Keratinocyte (primary cell): ENCODE measurements around the gene ZBTB20. TPM values are rescaled to one million over a fixed set of nuclear protein-coding genes. Genes with fewer than 3 reads are reported as not detected.

Source experiments
- DNase-seq: peaks from one replicate; pipeline ENCODE4 v3.0.0-alpha.2; 2011; ENCODE audit warnings: low read depth, missing footprints, low spot score
- FAIRE-seq: peaks from 2 replicates; lab custom pipeline; 2011; peaks lifted over from hg19 to GRCh38; lab: Jason Lieb, UNC
- H2AFZ ChIP-seq: 2 replicates; pipeline ENCODE4 v1.6.0; 2012; ENCODE audit warnings: low read length, control low read depth, inconsistent platforms; ENCODE audit not compliant: control insufficient read depth
- H3K27ac ChIP-seq: 2 replicates; pipeline ENCODE4 v1.5.1; 2011; ENCODE audit warnings: low read length; ENCODE audit not compliant: control insufficient read depth, insufficient read depth
- H3K27me3 ChIP-seq: 3 replicates; pipeline ENCODE4 v1.6.0; 2011; ENCODE audit warnings: low read length; ENCODE audit not compliant: control insufficient read depth, insufficient read depth; ENCODE audit errors: extremely low read depth
- H3K36me3 ChIP-seq, 2 experiments: 2 replicates in 1 of 2; 3 replicates in 1 of 2; pipeline ENCODE4 v1.5.1; 2011; ENCODE audit warnings: low read length in 2 of 2, mild to moderate bottlenecking in 1 of 2; ENCODE audit not compliant: control insufficient read depth in 2 of 2, insufficient read depth in 2 of 2; ENCODE audit errors: extremely low read depth in 1 of 2
- H3K4me1 ChIP-seq: 3 replicates; pipeline ENCODE4 v1.5.1; 2011; ENCODE audit warnings: low read length; ENCODE audit not compliant: control insufficient read depth, insufficient read depth; ENCODE audit errors: extremely low read depth
- H3K4me2 ChIP-seq: 3 replicates; pipeline ENCODE4 v1.6.0; 2011; ENCODE audit warnings: low read depth, low read length; ENCODE audit not compliant: control insufficient read depth, insufficient read depth; ENCODE audit errors: extremely low read depth
- H3K4me3 ChIP-seq, 3 experiments: fragments of 200-600 bp in 1 of 3; sonication (generic) in 1 of 3; 2 replicates in 2 of 3; 3 replicates in 1 of 3; pipeline ENCODE4 v1.5.1; 2011 to 2016; ENCODE audit warnings: low read length in 3 of 3, mild to moderate bottlenecking in 3 of 3, control low read depth in 2 of 3, inconsistent platforms in 1 of 3, low read depth in 1 of 3, mixed read lengths in 1 of 3, mixed run types in 1 of 3, moderate library complexity in 1 of 3; ENCODE audit not compliant: control insufficient read depth in 2 of 3, insufficient read depth in 2 of 3; ENCODE audit errors: extremely low read depth in 1 of 3
- H3K79me2 ChIP-seq: 2 replicates; pipeline ENCODE4 v1.6.0; 2012; ENCODE audit warnings: low read length; ENCODE audit not compliant: control insufficient read depth, insufficient read depth
- H3K9ac ChIP-seq: 3 replicates; pipeline ENCODE4 v1.6.0; 2011; ENCODE audit warnings: low read length; ENCODE audit not compliant: control insufficient read depth, insufficient read depth; ENCODE audit errors: extremely low read depth
- H3K9me1 ChIP-seq: 3 replicates; pipeline ENCODE4 v1.6.0; 2011; ENCODE audit warnings: low read length; ENCODE audit not compliant: control insufficient read depth, insufficient read depth; ENCODE audit errors: extremely low read depth
- H3K9me3 ChIP-seq: 2 replicates; pipeline ENCODE4 v1.5.1; 2012; ENCODE audit warnings: low read depth, low read length; ENCODE audit not compliant: control insufficient read depth
- H4K20me1 ChIP-seq: 3 replicates; pipeline ENCODE4 v1.6.0; 2011; ENCODE audit warnings: low read length; ENCODE audit not compliant: control insufficient read depth, insufficient read depth; ENCODE audit errors: extremely low read depth
- CTCF ChIP-seq, 3 experiments: IDR thresholded peaks in 1 of 3; conservative IDR thresholded peaks in 1 of 3; optimal IDR thresholded peaks in 1 of 3; 2 replicates in 2 of 3; 3 replicates in 1 of 3; pipeline versions ENCODE3 to v1.5.1; 2011; ENCODE audit warnings: low read length in 3 of 3, mild to moderate bottlenecking in 3 of 3, moderate library complexity in 2 of 3, control low read depth in 1 of 3, inconsistent platforms in 1 of 3; ENCODE audit not compliant: insufficient read depth in 2 of 3; ENCODE audit errors: extremely low read depth in 1 of 3
- EZH2 ChIP-seq: IDR thresholded peaks from one replicate; pipeline ENCODE4 v1.6.1; 2012; ENCODE audit warnings: inconsistent platforms, mild to moderate bottlenecking, low read length, moderate library complexity
- dilution Hi-C: fragments of 300-500 bp; cut with MboI; formaldehyde crosslinking; loops from one replicate; pipeline ENCODE4 v1.7.0; 2020; ENCODE audit warnings: low sequenced_read_pairs; ENCODE audit not compliant: extremely low pct_ligation_motif_present
- polyA plus RNA-seq, 5 experiments: library from polyadenylated mRNA; depleted of rRNA in 3 of 5; stranded (reverse) in 3 of 5; stranded (forward) in 1 of 5; unstranded in 1 of 5; fragments of >200 nt; gene quantifications; 1 replicate in 1 of 5; 2 replicates in 3 of 5; 3 replicates in 1 of 5; pipeline versions ENCODE4 v1.2.1 to v1.2.3, GENCODE V29; 2011 to 2012; ENCODE audit warnings: missing spikeins in 2 of 5, low read depth in 1 of 5, low replicate concordance in 1 of 5

Gene ZBTB20
- polyA plus RNA-seq, 1 donor (not counting 4 experiments of a cell fraction or from before 2014, with no cell fraction given) = 0.52 TPM

- no peak for TF ChIP-seq EZH2
- TF ChIP-seq CTCF (optimal IDR thresholded peaks at IDR 0.05 in 1 of 3, IDR thresholded peaks at IDR 0.05 in 1 of 3, conservative IDR thresholded peaks at IDR 0.05 in 1 of 3; ENCODE audit: extremely low read depth in 1 of 3, insufficient read depth in 2 of 3, low read length in 3 of 3) = no peak
- no peak for FAIRE-seq
- no peak for DNase-seq
- Histone ChIP-seq H2AFZ (no peak overlapping the region), H3K4me1 (no peaks in the 10 kb centered on the region), H3K27me3 (no peaks in the 10 kb centered on the region), H4K20me1 (no peaks in the 10 kb centered on the region), H3K4me2 (no peak overlapping the region), H3K9me3 (no peaks in the 10 kb centered on the region), H3K4me3 (no peak overlapping the region), H3K36me3 (no peaks in the 10 kb centered on the region), H3K27ac (no peak overlapping the region), H3K9me1 (no peaks in the 10 kb centered on the region), H3K9ac (no peak overlapping the region), H3K79me2 (no peaks in the 10 kb centered on the region)
- dilution Hi-C loops = no loop called here
These were observed 139.1 kb downstream of the ZBTB20 start for GRCh38 chr3:115007966-115008365.

GRCh38 chr3:115004201-115005140 is 142.6 kb downstream of the ZBTB20 start:
- Histone ChIP-seq H4K20me1 (no peaks in the 10 kb centered on the region), H3K9me1 (no peaks in the 10 kb centered on the region), H3K9ac (no peak overlapping the region), H3K27ac (no peak overlapping the region), H3K9me3 (no peaks in the 10 kb centered on the region), H2AFZ (no peak overlapping the region), H3K4me2 (no peak overlapping the region), H3K79me2 (no peaks in the 10 kb centered on the region), H3K36me3 (no peaks in the 10 kb centered on the region), H3K4me1 (no peaks in the 10 kb centered on the region), H3K4me3 (no peak overlapping the region), H3K27me3 (no peaks in the 10 kb centered on the region)
- dilution Hi-C loops = no loop called here
- DNase-seq (no peak), FAIRE-seq (no peak)
- TF ChIP-seq EZH2 (no peak), CTCF (optimal IDR thresholded peaks at IDR 0.05 in 1 of 3, IDR thresholded peaks at IDR 0.05 in 1 of 3, conservative IDR thresholded peaks at IDR 0.05 in 1 of 3; ENCODE audit: extremely low read depth in 1 of 3, insufficient read depth in 2 of 3, low read length in 3 of 3) (no peak)
